C4-2B (cell line): ENCODE data around the gene AURKAIP1.

Experiments used
- CTCF ChIP-seq: fragments of 450-650 bp; conservative IDR thresholded peaks from 2 replicates; pipeline ENCODE4 v1.5.1; 2017; ENCODE audit warnings: mild to moderate bottlenecking
- ZFX ChIP-seq: fragments of 450-650 bp; IDR thresholded peaks from 2 replicates; pipeline ENCODE4 v1.6.1; 2017

GRCh38 chr1:1411626-1412025 is 36.6 kb upstream of the AURKAIP1 start:
- TF ChIP-seq CTCF (no peak), ZFX (no peak)
